ENCODE data around the gene ADSS2.

DNA sequence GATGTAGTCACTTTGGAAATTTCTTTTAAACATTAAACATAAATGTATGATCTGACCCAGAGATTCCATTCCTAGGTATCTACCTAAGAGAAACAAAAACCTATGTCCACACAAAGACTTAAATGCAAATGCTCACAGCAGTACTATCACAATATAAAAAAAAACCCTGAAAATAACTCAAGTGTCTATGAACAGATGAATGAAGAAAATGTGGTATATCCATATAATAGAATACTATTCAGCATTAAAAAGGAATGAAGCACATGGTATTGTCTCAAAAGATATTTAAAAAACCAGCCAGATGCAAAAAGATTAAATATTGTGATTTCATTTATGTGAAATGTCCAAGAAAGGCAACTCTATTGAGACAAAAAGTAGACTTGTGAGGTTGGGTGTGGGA, 48.3 kb downstream of the ADSS2 start:
- TF ChIP-seq CTCF (conservative IDR thresholded peaks at IDR 0.05; ENCODE audit: low read depth, low read length), result no peak
- no peak for TF ChIP-seq EZH2 (IDR thresholded peaks at IDR 0.05; ENCODE audit: low read length, unreplicated experiment)

Measured in PC-3 (cell line).